ENCODE results near the gene APCDD1.
"Not testable (repeated sequence)": the region's sequence is repeated elsewhere in the genome, so short reads cannot be mapped to it uniquely, and the experiment has no call there.

Gene APCDD1

GRCh38 chr18:10450986-10451385 is 3.4 kb upstream of the APCDD1 start:
- peaks cover 19% of the 10 kb centered on the region for H3K27me3 Mint-ChIP-seq
- no peaks in the 10 kb centered on the region for H3K9me3 Mint-ChIP-seq
- no peak overlapping the region for H3K27ac Mint-ChIP-seq
- no peak overlapping the region for H3K4me3 Mint-ChIP-seq
- H3K36me3 Mint-ChIP-seq = no peaks in the 10 kb centered on the region
- peaks cover 5% of the 10 kb centered on the region for H3K4me1 Mint-ChIP-seq

GRCh38 chr18:10453261-10453805 is 1.1 kb upstream of the APCDD1 start:
- H3K9me3 Mint-ChIP-seq = no peaks in the 10 kb centered on the region

GRCh38 chr18:10454681-10455557 is 484 bp downstream of the APCDD1 start:
- H3K9me3 Mint-ChIP-seq = no peaks in the 10 kb centered on the region
- peaks cover 30% of the 10 kb centered on the region for H3K27me3 Mint-ChIP-seq
- no peaks in the 10 kb centered on the region for H3K36me3 Mint-ChIP-seq
- peaks cover 5% of the 10 kb centered on the region for H3K4me1 Mint-ChIP-seq
- H3K4me3 Mint-ChIP-seq = peak overlapping the region; percentile 49
- no peak overlapping the region for H3K27ac Mint-ChIP-seq

More at GRCh38 chr18:10453261-10453805, 1.1 kb upstream of the APCDD1 start:
- Mint-ChIP-seq H3K4me1 (peaks cover 5% of the 10 kb centered on the region), H3K27me3 (peaks cover 30% of the 10 kb centered on the region), H3K36me3 (no peaks in the 10 kb centered on the region), H3K4me3 (no peak overlapping the region), H3K27ac (no peak overlapping the region)

- Mint-ChIP-seq H3K27me3 (peaks cover 30% of the 10 kb centered on the region), H3K36me3 (no peaks in the 10 kb centered on the region), H3K4me3 (no peak overlapping the region), H3K9me3 (no peaks in the 10 kb centered on the region), H3K27ac (no peak overlapping the region), H3K4me1 (peaks cover 5% of the 10 kb centered on the region)
Observed at GRCh38 chr18:10455726-10456453, 1.5 kb downstream of the APCDD1 start.

GRCh38 chr18:10456718-10457117 is 2.3 kb downstream of the APCDD1 start:
- Mint-ChIP-seq H3K27me3 (peaks cover 30% of the 10 kb centered on the region), H3K4me1 (peaks cover 5% of the 10 kb centered on the region)

GRCh38 chr18:10457128-10457527 is 2.7 kb downstream of the APCDD1 start:
- H3K36me3 Mint-ChIP-seq = no peaks in the 10 kb centered on the region
- peaks cover 26% of the 10 kb centered on the region for H3K27me3 Mint-ChIP-seq
- peaks cover 5% of the 10 kb centered on the region for H3K4me1 Mint-ChIP-seq
- H3K27ac Mint-ChIP-seq = no peak overlapping the region
- no peak overlapping the region for H3K4me3 Mint-ChIP-seq
- no peaks in the 10 kb centered on the region for H3K9me3 Mint-ChIP-seq

More at GRCh38 chr18:10456718-10457117, 2.3 kb downstream of the APCDD1 start:
- Mint-ChIP-seq H3K27ac (no peak overlapping the region), H3K4me3 (no peak overlapping the region), H3K36me3 (no peaks in the 10 kb centered on the region), H3K9me3 (no peaks in the 10 kb centered on the region)

- H3K27me3 Mint-ChIP-seq = peaks cover 22% of the 10 kb centered on the region
- H3K36me3 Mint-ChIP-seq = no peaks in the 10 kb centered on the region
- H3K9me3 Mint-ChIP-seq = peaks cover 3% of the 10 kb centered on the region
- H3K27ac Mint-ChIP-seq = no peak overlapping the region
- H3K4me3 Mint-ChIP-seq = no peak overlapping the region
- H3K4me1 Mint-ChIP-seq = peaks cover 5% of the 10 kb centered on the region
Observed at GRCh38 chr18:10457767-10458166, 3.3 kb downstream of the APCDD1 start.

GRCh38 chr18:10458691-10459090 is 4.3 kb downstream of the APCDD1 start:
- peaks cover 5% of the 10 kb centered on the region for H3K4me1 Mint-ChIP-seq
- H3K27ac Mint-ChIP-seq = no peak overlapping the region
- H3K9me3 Mint-ChIP-seq = peaks cover 7% of the 10 kb centered on the region
- no peaks in the 10 kb centered on the region for H3K36me3 Mint-ChIP-seq
- H3K27me3 Mint-ChIP-seq = peaks cover 16% of the 10 kb centered on the region
- no peak overlapping the region for H3K4me3 Mint-ChIP-seq

- Mint-ChIP-seq H3K27me3 (peaks cover 16% of the 10 kb centered on the region), H3K9me3 (peaks cover 7% of the 10 kb centered on the region), H3K4me1 (peaks cover 5% of the 10 kb centered on the region), H3K27ac (no peak overlapping the region), H3K36me3 (no peaks in the 10 kb centered on the region), H3K4me3 (no peak overlapping the region)
Observed at GRCh38 chr18:10459587-10459986, 5.2 kb downstream of the APCDD1 start.

- H3K27me3 Mint-ChIP-seq = peaks cover 12% of the 10 kb centered on the region
- no peak overlapping the region for H3K27ac Mint-ChIP-seq
- H3K4me3 Mint-ChIP-seq = no peak overlapping the region
- peaks cover under 1% of the 10 kb centered on the region for H3K4me1 Mint-ChIP-seq
- no peaks in the 10 kb centered on the region for H3K36me3 Mint-ChIP-seq
- peaks cover 7% of the 10 kb centered on the region for H3K9me3 Mint-ChIP-seq
Observed at GRCh38 chr18:10460414-10461018, 6.1 kb downstream of the APCDD1 start.

- Mint-ChIP-seq H3K27me3 (peaks cover 3% of the 10 kb centered on the region), H3K36me3 (no peaks in the 10 kb centered on the region), H3K9me3 (peaks cover 7% of the 10 kb centered on the region), H3K27ac (no peak overlapping the region), H3K4me3 (no peak overlapping the region), H3K4me1 (no peaks in the 10 kb centered on the region)
Observed at GRCh38 chr18:10461989-10462388, 7.6 kb downstream of the APCDD1 start.

- no peak overlapping the region for H3K27ac Mint-ChIP-seq
- H3K27me3 Mint-ChIP-seq = peaks cover 3% of the 10 kb centered on the region
- H3K4me3 Mint-ChIP-seq = no peak overlapping the region
- no peaks in the 10 kb centered on the region for H3K36me3 Mint-ChIP-seq
- H3K4me1 Mint-ChIP-seq = no peaks in the 10 kb centered on the region
- H3K9me3 Mint-ChIP-seq = peaks cover 7% of the 10 kb centered on the region
Observed at GRCh38 chr18:10462597-10462996, 8.2 kb downstream of the APCDD1 start.

GRCh38 chr18:10463096-10463495 is 8.7 kb downstream of the APCDD1 start:
- Mint-ChIP-seq H3K36me3 (no peaks in the 10 kb centered on the region), H3K4me1 (no peaks in the 10 kb centered on the region), H3K27ac (no peak overlapping the region), H3K9me3 (peaks cover 7% of the 10 kb centered on the region), H3K27me3 (no peaks in the 10 kb centered on the region), H3K4me3 (no peak overlapping the region)

- H3K27ac Mint-ChIP-seq = no peak overlapping the region
- no peaks in the 10 kb centered on the region for H3K36me3 Mint-ChIP-seq
- H3K4me3 Mint-ChIP-seq = no peak overlapping the region
- peaks cover 7% of the 10 kb centered on the region for H3K9me3 Mint-ChIP-seq
- H3K4me1 Mint-ChIP-seq = no peaks in the 10 kb centered on the region
- peaks cover 3% of the 10 kb centered on the region for H3K27me3 Mint-ChIP-seq
Observed at GRCh38 chr18:10463741-10464140, 9.3 kb downstream of the APCDD1 start.

GRCh38 chr18:10464161-10464648 is 9.8 kb downstream of the APCDD1 start:
- H3K27ac Mint-ChIP-seq = not testable (repeated sequence)

More at GRCh38 chr18:10464161-10464648, 9.8 kb downstream of the APCDD1 start:
- not testable (repeated sequence) for H3K27me3 Mint-ChIP-seq, H3K4me1 Mint-ChIP-seq, H3K9me3 Mint-ChIP-seq, H3K4me3 Mint-ChIP-seq, H3K36me3 Mint-ChIP-seq

Measured in activated naive CD4-positive, alpha-beta T cell treated with anti-CD3 and anti-CD28 coated beads, Interleukin-2, amount 50 U/mL, for 24 hours (primary cell).